Panc1 (cell line): ENCODE measurements around the gene AMBP. TPM values are rescaled to one million over a fixed set of nuclear protein-coding genes. Genes with fewer than 3 reads are reported as not detected.

Experiments
- ATAC-seq: fragments of 200-7000 bp; cut with Tn5 transposase; 2 replicates; pipeline ENCODE4 v1.9.1; 2020; ENCODE audit warnings: mild to moderate bottlenecking, moderate library complexity
- BruUV-seq: library from RNA; stranded (reverse); fragments of 400-500 nt; replicated peaks from 2 replicates; lab custom pipeline; 2021; lab: Mats Ljungman, UMichigan
- CTCF ChIA-PET: fragments of 300-600 bp; sonication (Branson Sonifier 250); formaldehyde crosslinking; loops from one replicate; lab custom pipeline; 2022; ENCODE audit warnings: antibody characterized with exemption; lab: Charles Lee
- POLR2A ChIA-PET: fragments of 300-600 bp; sonication (Branson Sonifier 250); formaldehyde crosslinking; loops from one replicate; lab custom pipeline; 2022; ENCODE audit warnings: antibody characterized with exemption; lab: Charles Lee
- DNase-seq: peaks from one replicate; pipeline ENCODE4 v3.0.0-alpha.2; 2010; ENCODE audit warnings: low read depth, low spot score
- H3K27ac ChIP-seq: 2 replicates; pipeline ENCODE4 v1.5.1; 2011; ENCODE audit warnings: mild to moderate bottlenecking, low read length, inconsistent platforms
- H3K27me3 ChIP-seq: fragments of 200-500 bp; sonication (Bioruptor generic); 2 replicates; pipeline ENCODE4 v1.6.0; 2014; ENCODE audit warnings: low read length, inconsistent platforms; ENCODE audit not compliant: control insufficient read depth, insufficient read depth
- H3K36me3 ChIP-seq: fragments of 200-500 bp; sonication (Bioruptor generic); 2 replicates; pipeline ENCODE4 v1.5.1; 2014; ENCODE audit warnings: inconsistent platforms, mild to moderate bottlenecking, low read length, moderate library complexity; ENCODE audit not compliant: control insufficient read depth, insufficient read depth
- H3K4me1 ChIP-seq: 2 replicates; pipeline ENCODE4 v1.5.1; 2011; ENCODE audit warnings: inconsistent platforms, mild to moderate bottlenecking, low read length, moderate library complexity; ENCODE audit not compliant: control insufficient read depth, insufficient read depth
- H3K4me3 ChIP-seq, 2 experiments: 2 replicates each; pipeline ENCODE4 v1.5.1; 2011 to 2012; ENCODE audit warnings: low read depth in 2 of 2, low read length in 2 of 2, mild to moderate bottlenecking in 2 of 2, inconsistent platforms in 1 of 2, moderate library complexity in 1 of 2
- H3K9me3 ChIP-seq: fragments of 200-500 bp; sonication (Bioruptor generic); 2 replicates; pipeline ENCODE4 v1.5.1; 2014; ENCODE audit warnings: low read depth, mild to moderate bottlenecking, inconsistent platforms, low read length, moderate library complexity; ENCODE audit not compliant: control insufficient read depth, insufficient read depth
- CTCF ChIP-seq: fragments of 450-650 bp; IDR thresholded peaks from 2 replicates; pipeline ENCODE4 v1.5.1; 2017; ENCODE audit warnings: mild to moderate bottlenecking
- POLR2AphosphoS5 ChIP-seq: IDR thresholded peaks from 2 replicates; pipeline ENCODE4 v1.6.1; 2012; ENCODE audit warnings: mild to moderate bottlenecking, low read depth, low read length, moderate library complexity
- SIN3A ChIP-seq: IDR thresholded peaks from 2 replicates; pipeline ENCODE4 v1.6.1; 2012; ENCODE audit warnings: low read depth, mild to moderate bottlenecking, low read length, moderate library complexity, borderline replicate concordance; ENCODE audit not compliant: insufficient read depth
- TCF7L2 ChIP-seq: IDR thresholded peaks from 2 replicates; pipeline ENCODE4 v1.6.1; 2011; ENCODE audit warnings: mild to moderate bottlenecking, low read depth, low read length, inconsistent platforms
- in situ Hi-C: cut with HindIII; loops from 2 replicates; pipeline ENCODE4 v1.10.0; 2016; ENCODE audit warnings: low sequenced_read_pairs, low pct_unique_long_range_greater_than_20kb
- intact Hi-C: fragments of 100-400 bp; cut with micrococcal nuclease; formaldehyde crosslinking; loops from one replicate; pipeline ENCODE4 v1.10.0; 2022; ENCODE audit not compliant: unreplicated experiment
- total RNA-seq: library from RNA; stranded (reverse); gene quantifications from one replicate; pipeline ENCODE4 v1.2.1, GENCODE V29; 2021; ENCODE audit not compliant: unreplicated experiment
- TF ChIP-seq, protein P1 (sequence below), 2 experiments: IDR thresholded peaks; 2 replicates each; pipeline ENCODE4 v1.6.1; 2011 to 2012; ENCODE audit warnings: low read depth in 2 of 2, control low read depth in 1 of 2, low read length in 1 of 2, mild to moderate bottlenecking in 1 of 2, moderate library complexity in 1 of 2; ENCODE audit not compliant: insufficient read depth in 1 of 2

AMBP gene
- total RNA-seq, 1 experiment from 2014 or later, result 1.7 TPM

- DNase-seq (no peak), ATAC-seq (no peak)
- Histone ChIP-seq H3K4me3 (no peak overlapping the region), H3K27me3 (no peaks in the 10 kb centered on the region), H3K4me1 (no peaks in the 10 kb centered on the region), H3K36me3 (no peaks in the 10 kb centered on the region), H3K27ac (no peak overlapping the region), H3K9me3 (no peaks in the 10 kb centered on the region)
- in situ Hi-C loops, result no loop called here
- TF ChIP-seq SIN3A (no peak), POLR2AphosphoS5 (no peak), CTCF (no peak), TCF7L2 (no peak)
- TF ChIP-seq, protein P1, sequence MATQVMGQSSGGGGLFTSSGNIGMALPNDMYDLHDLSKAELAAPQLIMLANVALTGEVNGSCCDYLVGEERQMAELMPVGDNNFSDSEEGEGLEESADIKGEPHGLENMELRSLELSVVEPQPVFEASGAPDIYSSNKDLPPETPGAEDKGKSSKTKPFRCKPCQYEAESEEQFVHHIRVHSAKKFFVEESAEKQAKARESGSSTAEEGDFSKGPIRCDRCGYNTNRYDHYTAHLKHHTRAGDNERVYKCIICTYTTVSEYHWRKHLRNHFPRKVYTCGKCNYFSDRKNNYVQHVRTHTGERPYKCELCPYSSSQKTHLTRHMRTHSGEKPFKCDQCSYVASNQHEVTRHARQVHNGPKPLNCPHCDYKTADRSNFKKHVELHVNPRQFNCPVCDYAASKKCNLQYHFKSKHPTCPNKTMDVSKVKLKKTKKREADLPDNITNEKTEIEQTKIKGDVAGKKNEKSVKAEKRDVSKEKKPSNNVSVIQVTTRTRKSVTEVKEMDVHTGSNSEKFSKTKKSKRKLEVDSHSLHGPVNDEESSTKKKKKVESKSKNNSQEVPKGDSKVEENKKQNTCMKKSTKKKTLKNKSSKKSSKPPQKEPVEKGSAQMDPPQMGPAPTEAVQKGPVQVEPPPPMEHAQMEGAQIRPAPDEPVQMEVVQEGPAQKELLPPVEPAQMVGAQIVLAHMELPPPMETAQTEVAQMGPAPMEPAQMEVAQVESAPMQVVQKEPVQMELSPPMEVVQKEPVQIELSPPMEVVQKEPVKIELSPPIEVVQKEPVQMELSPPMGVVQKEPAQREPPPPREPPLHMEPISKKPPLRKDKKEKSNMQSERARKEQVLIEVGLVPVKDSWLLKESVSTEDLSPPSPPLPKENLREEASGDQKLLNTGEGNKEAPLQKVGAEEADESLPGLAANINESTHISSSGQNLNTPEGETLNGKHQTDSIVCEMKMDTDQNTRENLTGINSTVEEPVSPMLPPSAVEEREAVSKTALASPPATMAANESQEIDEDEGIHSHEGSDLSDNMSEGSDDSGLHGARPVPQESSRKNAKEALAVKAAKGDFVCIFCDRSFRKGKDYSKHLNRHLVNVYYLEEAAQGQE (IDR thresholded peaks at IDR 0.05; ENCODE audit: insufficient read depth in 1 of 2, low read depth in 2 of 2, low read length in 1 of 2), result no peak
- ChIA-PET POLR2A (no interaction called here), CTCF (no interaction called here)
- no TSS peak for BruUV-seq
- intact Hi-C loops, result no loop called here
These were observed 64.1 kb downstream of the AMBP start for GRCh38 chr9:114014044-114014443.

DNA sequence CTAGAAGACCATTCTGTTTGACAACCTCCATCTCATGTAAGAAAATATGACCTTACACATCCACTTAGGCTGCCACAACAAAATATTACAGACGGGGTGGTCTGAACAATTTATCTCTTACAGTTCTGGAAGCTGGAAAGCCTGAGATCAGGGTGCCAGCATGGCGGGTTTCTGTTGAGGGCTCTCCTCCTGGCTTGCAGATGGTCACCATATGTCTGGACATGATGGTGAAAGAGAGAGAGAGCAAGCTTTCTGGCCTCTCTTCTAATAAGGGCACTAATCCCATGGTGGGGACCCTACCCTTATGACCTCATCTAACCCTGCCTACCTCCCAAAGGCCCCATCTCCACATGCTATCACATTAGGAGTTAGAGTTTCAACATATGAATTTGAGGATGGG lies 66.0 kb downstream of the AMBP start:
- H3K27me3 ChIP-seq, result no peaks in the 10 kb centered on the region
- no peak overlapping the region for H3K4me3 ChIP-seq
- DNase-seq (no peak), ATAC-seq (no peak)
- ChIA-PET CTCF (no interaction called here), POLR2A (no interaction called here)
- no peaks in the 10 kb centered on the region for H3K9me3 ChIP-seq
- intact Hi-C loops, result no loop called here
- no peaks in the 10 kb centered on the region for H3K36me3 ChIP-seq
- no peaks in the 10 kb centered on the region for H3K4me1 ChIP-seq
- no peak overlapping the region for H3K27ac ChIP-seq
- in situ Hi-C loops, result no loop called here
- no TSS peak for BruUV-seq
- TF ChIP-seq, protein P1 (IDR thresholded peaks at IDR 0.05; ENCODE audit: insufficient read depth in 1 of 2, low read depth in 2 of 2, low read length in 1 of 2), result no peak
- TF ChIP-seq POLR2AphosphoS5 (no peak), CTCF (no peak), TCF7L2 (no peak), SIN3A (no peak)
